Fibroblast of the aortic adventitia (primary cell): ENCODE data around the gene TGM1. TPM values are rescaled to one million over a fixed set of nuclear protein-coding genes. Genes with fewer than 3 reads are reported as not detected.

Source experiments
- DNase-seq: peaks from one replicate; pipeline ENCODE4 v3.0.0-alpha.2; 2010; ENCODE audit warnings: low read depth
- H3K4me3 ChIP-seq: 2 replicates; pipeline ENCODE4 v1.5.1; 2011; ENCODE audit warnings: low read depth, mild to moderate bottlenecking, control low read depth, low read length, moderate library complexity
- total RNA-seq: library from RNA; depleted of rRNA; stranded (reverse); fragments of >200 nt; gene quantifications from 2 replicates; pipeline ENCODE4 v1.2.3, GENCODE V29; 2012; ENCODE audit warnings: low replicate concordance
- TF ChIP-seq, protein P1 (sequence below): IDR thresholded peaks from 2 replicates; pipeline ENCODE4 v1.5.1; 2011; ENCODE audit warnings: mild to moderate bottlenecking, low read length, control low read depth, inconsistent platforms; ENCODE audit not compliant: insufficient read depth

Gene TGM1
- total RNA-seq, 1 donor = 0.36 TPM

DNA sequence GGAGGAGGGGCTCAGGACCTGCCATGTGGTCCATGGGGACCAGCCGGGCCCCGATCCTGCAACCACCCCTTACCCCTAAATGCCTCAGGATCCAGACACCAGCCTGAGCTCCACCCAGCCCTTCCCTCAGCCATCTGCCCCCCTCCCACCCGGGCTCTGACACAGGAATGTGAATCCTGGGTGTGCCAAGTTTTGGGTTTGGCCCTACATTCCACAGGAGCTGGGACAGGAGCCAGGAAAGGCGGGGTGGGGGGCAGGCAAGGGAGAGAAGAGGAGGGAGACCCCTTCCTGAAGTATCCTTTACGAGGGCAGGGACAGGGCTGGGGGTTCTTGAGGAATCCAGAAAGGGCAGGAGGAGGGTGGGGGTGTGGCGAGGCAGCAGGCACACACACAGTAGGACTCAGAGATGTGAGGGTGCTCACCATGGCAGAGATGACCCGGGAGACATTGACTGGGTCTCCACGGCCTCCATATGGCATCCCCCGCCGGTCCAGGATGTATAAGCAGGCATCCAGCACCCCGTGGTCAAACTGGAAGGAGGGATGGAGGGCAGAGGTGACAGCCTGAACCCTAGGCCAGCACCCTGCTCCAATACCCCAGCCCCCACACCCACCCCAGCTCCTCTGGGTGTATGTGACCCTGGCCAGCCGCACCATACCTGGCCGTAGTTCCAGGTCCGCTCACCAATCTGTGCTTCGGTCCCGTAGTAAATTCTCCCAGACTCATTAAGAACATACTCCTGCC is 3.5 kb downstream of the TGM1 start:
- peak; percentile 75 for DNase-seq
- no peak overlapping the region for H3K4me3 ChIP-seq
- TF ChIP-seq, protein P1, sequence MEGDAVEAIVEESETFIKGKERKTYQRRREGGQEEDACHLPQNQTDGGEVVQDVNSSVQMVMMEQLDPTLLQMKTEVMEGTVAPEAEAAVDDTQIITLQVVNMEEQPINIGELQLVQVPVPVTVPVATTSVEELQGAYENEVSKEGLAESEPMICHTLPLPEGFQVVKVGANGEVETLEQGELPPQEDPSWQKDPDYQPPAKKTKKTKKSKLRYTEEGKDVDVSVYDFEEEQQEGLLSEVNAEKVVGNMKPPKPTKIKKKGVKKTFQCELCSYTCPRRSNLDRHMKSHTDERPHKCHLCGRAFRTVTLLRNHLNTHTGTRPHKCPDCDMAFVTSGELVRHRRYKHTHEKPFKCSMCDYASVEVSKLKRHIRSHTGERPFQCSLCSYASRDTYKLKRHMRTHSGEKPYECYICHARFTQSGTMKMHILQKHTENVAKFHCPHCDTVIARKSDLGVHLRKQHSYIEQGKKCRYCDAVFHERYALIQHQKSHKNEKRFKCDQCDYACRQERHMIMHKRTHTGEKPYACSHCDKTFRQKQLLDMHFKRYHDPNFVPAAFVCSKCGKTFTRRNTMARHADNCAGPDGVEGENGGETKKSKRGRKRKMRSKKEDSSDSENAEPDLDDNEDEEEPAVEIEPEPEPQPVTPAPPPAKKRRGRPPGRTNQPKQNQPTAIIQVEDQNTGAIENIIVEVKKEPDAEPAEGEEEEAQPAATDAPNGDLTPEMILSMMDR = no peak

DNA sequence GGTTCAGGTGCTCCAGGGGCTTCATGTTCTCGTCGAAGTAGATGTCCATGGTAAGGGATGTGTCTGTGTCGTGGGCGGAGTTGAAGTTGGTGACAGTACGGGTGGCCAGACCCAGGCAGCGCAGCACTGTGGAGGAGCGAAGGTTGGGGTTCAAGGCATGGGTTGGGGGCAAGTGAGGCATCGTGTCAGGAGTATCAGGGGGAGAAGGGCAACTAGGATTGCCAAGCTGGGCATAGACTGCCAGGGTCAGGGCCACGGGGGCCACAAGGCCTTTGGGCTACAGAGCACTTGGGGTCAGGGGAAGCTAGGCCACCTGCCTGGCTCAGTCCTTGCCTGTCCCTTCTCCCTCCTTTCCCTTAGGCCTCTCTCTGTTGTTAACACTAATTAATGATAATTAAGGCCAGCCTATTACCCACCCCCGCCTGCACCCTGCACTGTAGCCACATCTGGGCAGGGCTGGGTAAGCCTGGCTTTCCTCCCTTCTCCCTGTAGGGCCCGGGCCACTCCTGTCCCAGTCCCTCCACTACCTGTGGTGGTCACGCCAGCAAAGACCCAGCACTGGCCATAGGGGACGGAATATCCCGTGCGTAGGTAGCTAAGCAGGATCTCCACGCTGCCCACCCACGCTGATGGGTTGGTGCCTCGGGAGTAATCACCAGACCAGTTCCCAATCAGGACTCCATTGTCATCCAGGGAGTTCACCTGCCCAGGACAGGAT is 4.3 kb downstream of the TGM1 start:
- H3K4me3 ChIP-seq = no peak overlapping the region
- TF ChIP-seq, protein P1 = no peak
- DNase-seq = no peak

DNA sequence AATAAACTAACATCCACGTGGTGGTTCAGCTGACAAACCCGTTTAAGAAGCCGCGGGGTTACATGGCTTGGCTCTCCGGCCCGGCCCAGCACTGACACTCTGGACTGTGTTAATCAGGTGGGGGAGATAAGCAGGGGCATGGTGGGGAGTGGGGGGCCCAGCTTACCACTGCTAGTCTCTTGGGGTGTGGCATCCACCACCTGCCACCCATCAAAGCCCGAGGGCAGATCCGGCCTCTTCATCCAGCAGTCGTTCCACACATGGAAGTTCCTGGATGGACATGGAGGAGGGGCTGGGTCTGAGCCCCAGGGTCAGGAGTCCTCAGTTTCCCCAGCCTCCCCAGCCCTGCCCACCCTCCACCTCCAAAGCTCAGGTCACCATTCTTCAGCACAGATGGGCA is 4.9 kb downstream of the TGM1 start:
- TF ChIP-seq, protein P1 = no peak
- no peak for DNase-seq
- H3K4me3 ChIP-seq = no peak overlapping the region

DNA sequence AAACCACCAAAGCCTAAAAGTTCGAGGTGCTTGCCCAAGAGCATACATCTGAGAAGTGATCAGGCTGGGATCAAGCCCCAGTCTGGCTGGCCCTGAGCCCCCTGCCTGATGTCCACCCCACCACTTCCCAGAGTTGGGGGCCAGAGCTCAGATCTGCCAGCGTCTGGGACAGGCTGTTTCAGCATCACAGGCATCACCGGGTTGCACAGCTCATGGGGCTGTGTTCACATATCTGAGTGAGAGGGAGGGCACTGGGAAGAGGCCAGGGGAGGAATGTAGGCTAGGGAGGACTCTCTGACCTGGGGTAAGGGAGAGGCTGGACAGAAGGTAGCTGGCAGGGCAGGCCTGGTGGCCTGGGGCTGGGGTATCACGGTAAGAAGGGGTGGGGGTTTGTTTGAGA is 6.0 kb downstream of the TGM1 start:
- DNase-seq = no peak
- TF ChIP-seq, protein P1 = no peak

DNA sequence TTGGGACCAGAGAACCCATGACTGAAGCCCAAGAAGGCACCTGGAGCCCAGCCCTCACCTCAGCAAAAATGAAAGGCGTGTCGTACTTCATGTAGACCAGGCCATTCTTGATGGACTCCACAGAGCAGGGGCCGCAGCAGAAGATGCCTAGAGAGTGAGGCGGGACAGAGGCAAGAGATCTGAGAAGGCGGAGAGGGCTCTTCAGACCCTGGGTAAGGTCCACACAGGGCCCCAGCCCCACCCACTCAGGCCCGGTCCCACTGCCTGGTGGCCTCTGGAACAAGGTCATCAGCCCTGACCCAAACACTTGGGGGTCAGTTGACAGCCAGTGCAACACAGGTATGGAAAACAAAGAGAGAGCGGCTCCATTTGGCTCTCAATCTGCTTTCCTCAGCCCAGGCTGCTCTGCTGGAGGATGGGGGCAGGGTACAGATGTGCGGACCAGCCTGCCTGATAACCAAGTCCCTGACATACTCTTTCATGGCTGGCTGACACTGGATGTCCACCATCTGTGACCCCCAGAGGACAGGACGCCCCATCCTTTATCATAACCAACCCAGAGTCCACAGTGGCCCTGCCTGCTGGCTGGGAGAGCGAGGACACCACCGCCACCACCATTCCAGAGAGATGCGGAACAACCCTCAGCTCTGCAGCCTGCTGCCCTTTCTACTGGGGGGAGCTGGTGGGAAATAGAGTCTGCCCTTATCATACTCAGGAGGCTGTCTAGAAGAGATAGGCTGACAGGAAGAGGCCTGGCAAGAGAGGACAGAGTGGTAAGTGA is 6.9 kb downstream of the TGM1 start:
- no peak for DNase-seq
- TF ChIP-seq, protein P1 = no peak
- no peak overlapping the region for H3K4me3 ChIP-seq

More for the DNA sequence above, 6.0 kb downstream of the TGM1 start:
- H3K4me3 ChIP-seq = no peak overlapping the region

DNA sequence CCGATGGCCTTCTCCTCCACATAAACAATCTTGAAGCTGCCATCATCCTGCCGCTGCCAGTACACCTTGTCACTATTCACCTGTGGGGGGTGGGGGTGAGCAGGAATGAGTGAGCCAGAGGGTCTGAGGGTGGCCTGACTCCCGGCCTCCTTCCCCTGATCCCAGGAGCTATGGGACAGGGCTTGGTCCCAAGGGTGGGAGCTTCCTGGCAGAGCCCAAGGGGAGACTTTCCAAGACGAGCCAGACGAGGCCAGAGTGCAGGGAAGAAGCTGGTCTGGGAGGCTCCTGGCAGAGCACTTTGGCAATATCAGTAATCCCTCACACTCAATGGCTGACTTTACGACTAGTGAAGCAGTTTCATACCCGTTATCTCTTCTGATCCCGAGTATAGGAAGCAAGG is 7.5 kb downstream of the TGM1 start:
- no peak overlapping the region for H3K4me3 ChIP-seq
- TF ChIP-seq, protein P1 = no peak
- DNase-seq = no peak
